NCI-H1694 (cell line): ENCODE data around the gene AQR.
"Not testable (repeated sequence)": the region's sequence is repeated elsewhere in the genome, so short reads cannot be mapped to it uniquely, and the experiment has no call there.

Source experiments
- DNase-seq: peaks from one replicate; lab custom pipeline; 2025; lab: John Stamatoyannopoulos, UW

The AQR gene

DNA sequence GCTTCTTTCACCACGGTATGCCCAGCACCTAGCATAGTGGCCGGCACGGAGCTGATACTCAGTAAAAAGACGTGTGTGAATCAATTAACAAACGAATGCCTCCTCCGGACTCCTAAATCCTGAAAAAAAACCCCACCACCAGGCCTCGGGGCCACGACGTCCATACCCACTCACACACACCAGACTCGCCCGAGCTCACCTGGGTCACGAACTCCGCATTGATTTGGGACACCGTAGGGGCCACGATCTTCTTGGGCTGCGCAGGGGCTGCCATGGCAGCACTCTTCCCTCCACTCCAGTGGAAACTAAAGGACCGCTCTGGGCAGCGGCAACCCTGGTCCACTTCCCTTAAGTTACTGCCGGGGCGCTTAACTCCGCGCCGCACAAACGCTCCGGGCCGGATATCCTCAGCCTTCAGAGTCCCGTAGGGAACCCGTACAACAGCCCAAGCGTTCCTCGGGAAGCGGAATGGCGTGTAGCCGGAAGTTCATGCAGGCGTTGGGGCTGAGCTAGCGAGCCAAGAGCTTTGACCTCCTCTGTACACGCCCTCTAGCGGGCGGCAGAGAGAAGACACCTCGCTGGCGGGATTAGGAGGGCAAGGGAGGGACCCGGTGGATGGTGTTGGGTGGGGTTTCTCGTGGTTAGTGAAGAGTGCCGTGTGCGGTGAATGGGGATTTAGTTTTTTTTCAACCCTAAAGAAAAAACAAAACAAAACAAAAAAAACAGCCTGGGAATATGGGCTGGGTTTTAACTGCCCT is at the start of gene AQR:
AQR (minus strand) TSS at position 403 of the 758 bp plus-strand sequence; CDS start at position 274, 129 bp downstream.
- DNase-seq = peak; percentile 96

- DNase-seq = no peak
These were observed 44.7 kb upstream of the AQR start for GRCh38 chr15:35014241-35014640.

GRCh38 chr15:35013370-35013769 is 43.8 kb upstream of the AQR start:
- DNase-seq = no peak

DNA sequence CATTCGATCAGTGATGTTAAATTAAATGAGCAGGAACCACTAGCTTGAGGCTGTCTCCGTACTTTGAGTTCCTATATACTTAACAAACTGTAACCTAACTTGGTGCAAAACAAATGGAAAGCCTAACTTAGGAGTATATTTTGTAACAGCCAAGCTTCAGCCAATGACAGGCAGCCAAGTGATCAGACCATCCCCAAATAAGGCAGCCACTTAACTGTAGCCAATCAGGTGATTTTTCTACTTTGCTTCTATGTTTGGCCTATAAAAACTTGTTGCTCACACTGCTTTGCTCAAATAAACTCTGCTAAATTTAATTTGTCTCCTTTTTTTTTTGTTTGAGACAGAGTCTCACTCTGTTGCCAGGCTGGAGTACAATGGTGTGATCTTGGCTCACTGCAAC is 37.9 kb upstream of the AQR start:
- no peak for DNase-seq

- no peak for DNase-seq
These were observed 36.4 kb upstream of the AQR start for GRCh38 chr15:35005933-35006332.

DNA sequence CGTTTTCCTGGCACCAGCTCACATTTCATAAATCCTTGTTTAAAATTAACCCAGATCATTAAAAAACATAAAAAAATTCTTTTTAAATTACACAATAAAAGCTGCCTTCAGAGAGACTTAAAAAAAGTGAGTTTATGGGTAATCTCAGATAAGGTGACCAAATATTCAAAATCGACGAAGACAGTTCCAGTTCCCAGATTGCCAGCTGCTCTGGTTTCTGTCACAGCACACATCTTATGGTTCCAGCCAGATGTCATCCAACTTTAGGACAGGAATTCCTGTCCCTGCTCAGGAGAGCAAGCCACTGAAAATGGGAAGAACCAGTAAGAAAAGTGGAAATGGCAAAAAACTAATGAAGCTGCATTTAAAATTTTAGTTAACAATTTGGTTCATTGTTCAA is 34.4 kb upstream of the AQR start:
- DNase-seq = no peak

DNA sequence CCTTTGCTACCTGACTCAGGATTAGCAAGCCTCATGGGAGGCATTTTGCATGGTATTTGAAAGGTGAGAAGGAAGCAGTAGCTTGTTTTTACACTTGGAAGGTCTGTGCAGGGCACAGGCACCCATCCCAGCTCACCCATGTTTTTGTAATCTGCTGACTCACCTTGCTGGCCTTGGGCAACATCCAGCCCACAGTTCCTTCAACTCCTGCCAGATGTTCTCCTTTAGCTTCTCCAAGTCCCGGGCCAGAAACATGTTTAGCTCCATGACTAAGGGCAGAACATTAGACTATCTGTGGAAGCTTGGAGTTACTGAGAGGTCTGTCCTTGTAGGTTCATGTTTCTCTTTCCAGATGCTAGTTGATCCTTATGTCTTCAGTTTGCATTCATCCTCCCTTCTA is 31.0 kb upstream of the AQR start:
- no peak for DNase-seq

DNA sequence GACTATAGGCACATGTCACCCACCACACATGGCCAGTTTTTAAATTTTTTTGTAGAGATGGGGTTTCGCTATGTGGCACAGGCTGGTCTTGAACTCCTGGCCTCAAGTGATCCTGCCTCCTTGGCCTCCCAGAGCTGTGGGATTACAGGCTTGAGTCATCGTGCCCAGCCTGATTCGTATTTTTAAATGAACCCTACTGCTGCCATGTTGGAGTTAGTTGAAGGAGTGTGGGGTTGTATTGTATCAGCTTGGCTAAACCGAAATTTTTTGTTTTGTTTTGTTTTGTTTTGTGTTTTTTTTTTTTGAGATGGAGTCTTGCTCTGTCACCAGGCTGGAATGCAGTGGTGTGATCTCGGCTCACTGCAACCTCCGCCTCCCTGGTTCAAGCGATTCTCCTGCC is 30.4 kb upstream of the AQR start:
- no peak for DNase-seq

DNA sequence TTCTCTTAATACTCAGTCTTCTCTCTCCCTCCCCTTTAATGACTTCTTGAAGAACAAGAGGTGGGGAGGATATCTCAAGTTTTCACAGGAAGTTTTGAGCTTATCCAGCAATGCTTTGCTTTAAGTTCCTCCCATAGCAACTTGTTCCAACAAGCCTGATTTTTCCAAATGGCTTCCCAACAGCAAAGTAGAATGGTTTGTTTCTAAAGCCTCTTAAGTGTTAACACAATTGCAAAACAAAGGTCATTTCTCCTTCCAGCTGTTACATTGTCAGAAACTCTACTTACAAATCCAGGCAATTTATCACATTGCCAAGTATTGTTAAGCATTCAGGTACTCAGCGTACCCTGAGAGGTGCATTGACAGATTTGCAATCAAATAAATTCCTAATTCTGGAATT is 25.4 kb upstream of the AQR start:
- no peak for DNase-seq

DNA sequence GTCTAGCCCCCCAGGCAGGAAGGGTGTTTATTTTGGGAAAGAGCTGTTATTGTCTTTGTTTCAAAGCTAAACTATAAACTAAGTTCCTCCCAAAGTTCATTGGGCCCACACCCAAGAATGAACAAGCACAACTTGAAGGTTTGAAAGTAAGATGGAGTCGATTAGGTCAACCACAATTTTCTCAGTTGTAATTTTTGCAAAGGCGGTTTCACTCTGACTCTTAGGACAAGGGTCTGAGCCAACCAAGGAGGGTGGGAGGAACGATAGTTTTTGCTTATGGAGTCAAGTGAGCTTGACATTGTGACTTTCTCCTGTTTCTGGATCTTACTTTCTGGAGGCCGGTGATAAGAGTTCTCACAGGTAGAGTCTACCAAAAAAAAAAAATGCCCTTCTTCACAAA is 24.3 kb upstream of the AQR start:
- no peak for DNase-seq

DNA sequence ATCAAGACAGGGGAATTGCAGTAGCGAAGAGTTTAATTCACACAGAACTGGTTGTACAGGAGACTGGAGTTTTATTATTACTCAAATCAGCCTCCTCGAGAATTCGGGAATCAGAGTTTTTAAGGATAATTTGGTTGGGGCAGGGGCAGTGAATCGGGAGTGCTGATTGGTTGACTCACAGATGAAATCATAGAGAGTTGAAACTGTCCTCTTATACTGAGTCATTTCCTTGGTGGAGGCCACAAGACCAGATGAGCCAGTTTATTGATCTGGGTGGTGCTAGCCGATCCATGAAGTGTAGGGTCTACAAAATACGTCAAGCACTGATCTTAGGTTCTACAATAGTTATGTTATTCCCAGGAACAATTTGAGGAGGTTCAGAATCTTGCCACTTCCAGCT is 23.9 kb upstream of the AQR start:
- no peak for DNase-seq

- DNase-seq = peak; percentile 16
These were observed 18.7 kb upstream of the AQR start, which contains the start of gene ZNF770 for GRCh38 chr15:34988027-34988902. TSS of gene ZNF770 (minus strand) at chr15:34988287. CDS start at chr15:34983434, 4,853 bp downstream.

GRCh38 chr15:34987609-34988026 is 18.1 kb upstream of the AQR start:
- no peak for DNase-seq

DNA sequence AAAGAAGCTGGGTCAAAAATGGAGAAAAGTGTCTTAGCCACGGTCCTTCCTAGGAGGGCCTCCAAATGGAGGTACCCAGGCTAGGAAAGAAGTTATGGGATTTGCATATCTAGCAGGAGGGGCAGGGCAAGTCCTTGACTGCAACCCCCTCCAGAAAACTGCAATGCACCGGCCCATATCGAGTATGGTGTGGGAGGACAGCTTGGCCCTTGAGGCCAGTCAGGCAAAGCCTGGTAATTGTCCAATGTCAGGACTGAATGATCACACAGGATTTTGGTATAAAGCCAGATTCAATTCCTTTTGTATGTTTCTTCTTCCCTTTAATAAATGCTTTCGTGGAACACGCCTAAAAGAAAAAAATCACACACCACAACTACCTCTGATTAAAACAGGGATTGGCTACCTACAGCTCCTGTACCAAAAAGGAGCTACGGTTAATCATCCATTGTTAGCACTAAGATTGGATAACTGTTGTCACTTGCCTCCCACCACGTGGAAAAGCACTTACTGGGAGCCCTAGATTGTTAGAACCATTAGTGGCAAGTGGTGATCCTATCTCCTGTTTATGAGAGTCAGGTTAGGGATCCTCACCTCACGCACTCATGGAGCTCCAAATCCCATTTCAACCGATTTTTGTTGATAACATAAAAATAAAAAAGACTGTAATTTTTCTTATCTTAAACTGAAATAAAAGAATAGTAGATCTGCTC is 17.4 kb upstream of the AQR start:
- DNase-seq = no peak

- no peak for DNase-seq
These were observed 16.8 kb upstream of the AQR start for GRCh38 chr15:34986326-34986725.

GRCh38 chr15:34984889-34985630 is 15.5 kb upstream of the AQR start:
- no peak for DNase-seq

DNA sequence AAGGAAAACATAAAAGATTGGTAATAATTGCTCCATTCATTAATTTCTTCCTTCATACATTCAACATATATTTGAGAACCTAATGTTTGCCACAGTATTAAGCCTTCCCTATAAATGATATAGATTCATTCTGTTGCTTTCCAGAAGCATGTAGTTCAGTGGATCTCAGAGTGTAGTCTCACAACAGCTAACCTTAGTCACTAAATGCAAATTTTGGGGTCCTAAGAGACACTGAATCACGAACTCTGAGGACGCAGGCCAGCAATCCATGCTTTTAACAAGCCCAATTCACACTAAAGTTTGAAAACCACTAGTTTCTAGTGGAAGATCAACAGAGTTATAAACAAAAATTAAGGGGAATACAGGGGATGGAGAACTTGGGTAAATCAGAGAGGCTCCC is 7.2 kb upstream of the AQR start:
- no peak for DNase-seq

GRCh38 chr15:34976073-34976472 is 6.5 kb upstream of the AQR start:
- no peak for DNase-seq

DNA sequence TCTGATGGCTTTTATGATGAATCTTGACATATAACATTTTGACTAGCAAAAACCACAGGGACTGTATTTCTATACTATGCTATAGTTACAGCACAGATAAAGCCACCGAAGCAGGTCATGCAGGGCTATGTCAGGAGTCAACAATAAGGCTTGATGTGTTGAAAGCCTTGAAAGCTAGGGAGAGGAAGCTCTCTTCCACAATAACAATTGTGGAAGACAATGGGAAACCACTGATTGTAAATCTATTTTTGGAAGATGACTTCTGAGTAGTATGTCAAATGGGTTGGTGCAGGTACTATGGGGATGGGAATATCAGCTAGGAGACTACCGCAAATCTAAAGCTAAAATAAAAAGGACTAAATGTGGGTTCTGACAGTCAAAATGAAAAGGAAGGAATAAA is 4.0 kb upstream of the AQR start:
- DNase-seq = no peak

DNA sequence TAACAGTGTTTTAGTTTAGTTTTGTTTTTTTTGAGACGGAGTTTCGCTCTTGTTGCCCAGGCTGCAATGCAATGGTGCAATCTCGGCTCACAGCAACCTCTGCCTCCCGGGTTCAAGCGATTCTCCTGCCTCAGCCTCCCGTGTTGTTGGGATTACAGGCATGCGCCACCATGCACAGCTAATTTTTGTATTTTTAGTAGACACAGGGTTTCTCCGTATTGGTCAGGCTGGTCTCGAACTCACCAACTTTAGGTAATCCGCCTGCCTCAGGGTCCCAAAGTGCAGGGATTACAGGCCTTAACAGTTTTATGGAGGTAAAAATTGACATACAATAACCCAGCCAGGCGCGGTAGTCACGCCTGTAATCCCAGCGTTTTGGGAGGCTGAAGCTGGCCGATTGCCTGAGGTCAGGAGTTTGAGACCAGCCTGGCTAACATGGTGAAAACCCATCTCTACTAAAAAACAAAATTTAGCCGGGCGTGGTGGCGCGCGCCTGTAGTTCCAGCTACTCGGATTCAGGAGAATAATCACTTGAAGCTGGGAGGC is 629 bp upstream of the AQR start:
- not testable (repeated sequence) for DNase-seq

GRCh38 chr15:34964277-34964676 is 5.3 kb downstream of the AQR start:
- no peak for DNase-seq

- DNase-seq = no peak
These were observed 15.7 kb downstream of the AQR start for GRCh38 chr15:34953851-34954250.
